CD8-positive, alpha-beta memory T cell (primary cell): ENCODE results near the gene C3orf33. TPM values are rescaled to one million over a fixed set of nuclear protein-coding genes. Genes with fewer than 3 reads are reported as not detected.

Experiments
- CTCF ChIA-PET: fragments of 350-600 bp; sonication (Branson Sonifier 250); formaldehyde crosslinking; loops from one replicate; lab custom pipeline; 2021; ENCODE audit warnings: antibody characterized with exemption; lab: Charles Lee
- POLR2A ChIA-PET: fragments of 350-600 bp; sonication (Branson Sonifier 250); formaldehyde crosslinking; loops from one replicate; lab custom pipeline; 2021; ENCODE audit warnings: antibody characterized with exemption; lab: Charles Lee
- DNase-seq, 5 donors: peaks; one replicate each; pipeline versions ENCODE4 v3.0.0 to v3.0.0-alpha.2; 2020 to 2022; ENCODE audit warnings: mixed read lengths in 1 of 5
- H3K27ac ChIP-seq: one replicate; pipeline ENCODE4 v1.7.0; 2013; ENCODE audit warnings: low read depth, mild to moderate bottlenecking, low read length, moderate library complexity
- H3K27me3 ChIP-seq: 2 replicates; pipeline ENCODE4 v1.7.0; 2013; ENCODE audit warnings: low read length, mild to moderate bottlenecking; ENCODE audit not compliant: insufficient read depth, poor library complexity, severe bottlenecking
- H3K36me3 ChIP-seq: 2 replicates; pipeline ENCODE4 v1.7.0; 2013; ENCODE audit warnings: mild to moderate bottlenecking, low read length, moderate library complexity; ENCODE audit not compliant: insufficient read depth
- H3K4me1 ChIP-seq: 2 replicates; pipeline ENCODE4 v1.7.0; 2013; ENCODE audit warnings: mild to moderate bottlenecking, low read length, moderate library complexity; ENCODE audit not compliant: insufficient read depth
- H3K4me3 ChIP-seq: 2 replicates; pipeline ENCODE4 v1.7.0; 2013; ENCODE audit warnings: mild to moderate bottlenecking, low read length
- H3K9me3 ChIP-seq: 2 replicates; pipeline ENCODE4 v1.7.0; 2013; ENCODE audit warnings: mild to moderate bottlenecking, low read length
- H3K27ac Mint-ChIP-seq, 8 donors: one replicate each; pipeline ENCODE4 v1.8.0; 2020 to 2021; ENCODE audit warnings: mixed read lengths in 8 of 8, mild to moderate bottlenecking in 6 of 8, inconsistent platforms in 3 of 8, moderate library complexity in 3 of 8
- H3K27me3 Mint-ChIP-seq, 2 donors: one replicate each; pipeline ENCODE4 v1.8.0; 2020 to 2021; ENCODE audit warnings: mixed read lengths in 2 of 2, mild to moderate bottlenecking in 1 of 2, moderate library complexity in 1 of 2
- H3K36me3 Mint-ChIP-seq, 3 donors: one replicate each; pipeline ENCODE4 v1.8.0; 2020 to 2021; ENCODE audit warnings: mixed read lengths in 3 of 3, inconsistent platforms in 1 of 3, mild to moderate bottlenecking in 1 of 3
- H3K4me1 Mint-ChIP-seq, 3 donors: one replicate each; pipeline ENCODE4 v1.8.0; 2020 to 2021; ENCODE audit warnings: mixed read lengths in 3 of 3, inconsistent platforms in 1 of 3, mild to moderate bottlenecking in 1 of 3
- H3K4me3 Mint-ChIP-seq, 7 donors: one replicate each; pipeline ENCODE4 v1.8.0; 2020 to 2021; ENCODE audit warnings: mixed read lengths in 7 of 7, mild to moderate bottlenecking in 6 of 7, moderate library complexity in 4 of 7, inconsistent platforms in 2 of 7
- H3K9me3 Mint-ChIP-seq, 5 donors: one replicate each; pipeline ENCODE4 v1.8.0; 2020 to 2022; ENCODE audit warnings: mixed read lengths in 5 of 5, mild to moderate bottlenecking in 3 of 5, moderate library complexity in 2 of 5, inconsistent platforms in 1 of 5
- polyA plus RNA-seq: library from polyadenylated mRNA; unstranded; fragments of 300-500 nt; fragmentation: Illumina TruSeq; gene quantifications from one replicate; pipeline ENCODE4 v1.2.3, GENCODE V29; 2021
- total RNA-seq, 2 experiments: library from RNA; stranded (reverse); gene quantifications; one replicate each; pipeline ENCODE4 v1.2.3, GENCODE V29; 2021

C3orf33 gene
- total and polyA plus RNA-seq, 3 experiments from 2014 or later: 1.8 to 4.9 (median 2.2) TPM

DNA sequence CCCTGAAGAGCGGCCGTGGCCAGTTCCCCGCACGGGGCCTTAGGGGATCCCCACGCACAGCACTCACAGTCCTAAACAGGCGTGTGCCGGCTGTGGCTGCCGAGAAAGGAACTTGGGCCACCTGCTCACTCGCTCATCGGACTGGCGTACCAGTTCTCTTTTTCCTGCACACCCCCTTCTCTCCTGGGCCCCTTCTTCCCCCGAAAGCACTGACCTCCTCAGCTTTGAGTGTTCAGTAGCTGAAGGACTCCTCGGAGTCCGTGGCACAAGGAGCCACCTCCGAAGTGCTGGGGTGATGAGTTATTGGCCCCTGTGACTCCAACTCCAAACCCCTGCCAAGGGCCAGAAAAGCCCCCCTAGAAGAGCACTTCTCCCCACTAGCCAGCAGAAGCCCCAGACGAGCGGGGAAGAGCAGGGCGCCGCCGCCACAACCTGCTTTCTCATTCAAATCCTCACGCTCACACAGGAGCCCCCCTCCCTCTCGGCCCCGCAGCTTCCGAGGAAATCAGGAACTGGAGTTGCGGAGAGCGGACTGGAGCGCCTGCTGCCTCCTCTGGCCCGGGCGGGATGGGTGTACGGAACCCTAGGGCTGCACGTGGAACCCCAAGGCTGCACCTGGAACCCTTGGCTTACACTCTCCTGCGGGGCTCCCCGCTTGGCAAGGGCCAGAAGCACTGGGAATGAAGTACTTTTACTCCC is 61.3 kb downstream of the C3orf33 start, which contains the start of gene PLCH1:
PLCH1 (minus strand) TSS at position 446 of the 699 bp plus-strand sequence. CDS start 40,847 bp downstream, outside the sequence.
- peaks cover 42 to 43% of the 10 kb centered on the region in 2 donors for H3K27me3 Mint-ChIP-seq
- peak; percentile 5 to 58 (median 30) for DNase-seq
- Histone ChIP-seq H3K4me1 (peaks cover 15% of the 10 kb centered on the region), H3K36me3 (no peaks in the 10 kb centered on the region), H3K4me3 (peak within 1 kb of the TSS; percentile 59), H3K27me3 (peaks cover 17% of the 10 kb centered on the region), H3K9me3 (no peaks in the 10 kb centered on the region), H3K27ac (no peak within 1 kb of the TSS)
- POLR2A ChIA-PET: no interaction called here
- no peaks in the 10 kb centered on the region for H3K9me3 Mint-ChIP-seq
- peaks cover 0 to 1% (median 0%) of the 10 kb centered on the region in 3 donors for H3K36me3 Mint-ChIP-seq
- H3K27ac Mint-ChIP-seq: peak within 1 kb of the TSS in 7 of 8 donors; percentile 5 to 94 (median 46)
- peak within 1 kb of the TSS; percentile 87 to 92 (median 88) for H3K4me3 Mint-ChIP-seq
- H3K4me1 Mint-ChIP-seq: peaks cover 16 to 32% (median 18%) of the 10 kb centered on the region in 3 donors
- CTCF ChIA-PET: no interaction called here

DNA sequence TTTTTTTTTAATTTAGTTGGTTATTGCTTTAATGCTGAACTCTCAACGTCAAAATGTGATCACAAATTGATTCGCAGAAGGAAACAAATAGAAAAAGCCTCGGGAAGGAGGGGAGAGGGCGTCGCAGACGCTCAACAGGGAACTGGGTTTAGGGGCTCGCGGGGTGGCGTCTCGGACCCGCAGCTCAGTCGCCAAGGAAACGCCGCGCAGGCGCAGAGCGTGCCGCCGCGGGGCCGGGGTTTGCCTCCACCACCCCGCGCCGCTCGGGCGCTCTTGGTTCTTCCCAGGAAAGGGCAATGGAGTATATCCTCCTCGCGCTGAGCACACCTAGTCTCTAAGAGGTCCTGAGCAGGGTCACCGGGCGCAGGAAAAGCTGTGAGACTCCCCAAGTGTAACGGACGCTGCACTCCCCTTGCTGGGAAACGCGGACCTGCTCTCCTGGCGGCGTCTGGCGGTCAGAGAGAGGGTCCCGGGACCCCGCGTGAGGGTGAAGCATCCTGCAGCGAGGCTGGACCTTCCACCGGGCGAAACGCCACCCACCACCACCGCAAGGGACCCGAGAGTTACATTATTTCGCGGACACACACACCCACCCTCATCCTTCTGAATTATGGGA is 62.0 kb downstream of the C3orf33 start:
- peaks cover 42 to 49% of the 10 kb centered on the region in 2 donors for H3K27me3 Mint-ChIP-seq

DNA sequence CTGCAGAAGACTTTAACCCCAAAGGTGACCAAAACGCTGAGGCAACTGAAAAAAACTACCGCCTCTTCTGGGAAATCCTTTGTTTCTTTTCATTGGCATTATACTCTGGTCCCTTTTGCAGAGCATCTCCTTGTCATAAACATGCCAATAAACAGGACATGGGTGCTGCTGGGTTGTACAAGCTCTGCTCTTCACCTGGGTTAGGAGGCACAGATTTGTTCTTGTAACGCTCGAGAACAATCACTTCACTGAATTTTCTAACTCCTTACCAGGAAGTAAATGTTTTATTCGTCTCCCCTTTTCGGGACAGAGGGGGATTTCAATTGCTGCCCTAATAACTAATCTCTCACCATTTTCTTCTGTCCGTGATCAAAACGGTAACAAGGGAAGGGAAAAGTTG is 62.5 kb downstream of the C3orf33 start:
- H3K27ac ChIP-seq: no peak overlapping the region
- Mint-ChIP-seq H3K4me3 (peak overlapping the region; percentile 87 to 92 (median 88)), H3K36me3 (peaks cover 0 to 1% (median 0%) of the 10 kb centered on the region in 3 donors), H3K27ac (peak overlapping the region in 3 of 8 donors; percentile 52 to 90 (median 72)), H3K9me3 (no peaks in the 10 kb centered on the region), H3K27me3 (peaks cover 42 to 53% of the 10 kb centered on the region in 2 donors), H3K4me1 (peaks cover 16 to 35% (median 18%) of the 10 kb centered on the region in 3 donors)
- H3K36me3 ChIP-seq: no peaks in the 10 kb centered on the region
- H3K9me3 ChIP-seq: no peaks in the 10 kb centered on the region
- H3K4me1 ChIP-seq: peaks cover 15% of the 10 kb centered on the region
- DNase-seq: no peak
- POLR2A ChIA-PET: no interaction called here
- H3K4me3 ChIP-seq: peak overlapping the region; percentile 59
- CTCF ChIA-PET: interaction anchor here (1.6 kb wide), 1 partner anchor 62 kb away, joined by 4 read pairs; the partner anchor contains the start of gene C3orf33
- H3K27me3 ChIP-seq: peaks cover 17% of the 10 kb centered on the region

More for the DNA sequence above, 62.0 kb downstream of the C3orf33 start:
- peak in 3 of 5 donors; percentile 3 to 48 (median 21) for DNase-seq
- no peaks in the 10 kb centered on the region for H3K9me3 Mint-ChIP-seq
- peak overlapping the region; percentile 87 to 92 (median 88) for H3K4me3 Mint-ChIP-seq
- Histone ChIP-seq H3K27me3 (peaks cover 17% of the 10 kb centered on the region), H3K4me3 (peak overlapping the region; percentile 59), H3K4me1 (peaks cover 15% of the 10 kb centered on the region), H3K27ac (no peak overlapping the region), H3K9me3 (no peaks in the 10 kb centered on the region), H3K36me3 (no peaks in the 10 kb centered on the region)
- peak overlapping the region in 6 of 8 donors; percentile 15 to 90 (median 34) for H3K27ac Mint-ChIP-seq
- ChIA-PET POLR2A (no interaction called here), CTCF (no interaction called here)
- peaks cover 16 to 34% (median 18%) of the 10 kb centered on the region in 3 donors for H3K4me1 Mint-ChIP-seq
- peaks cover 0 to 1% (median 0%) of the 10 kb centered on the region in 3 donors for H3K36me3 Mint-ChIP-seq

DNA sequence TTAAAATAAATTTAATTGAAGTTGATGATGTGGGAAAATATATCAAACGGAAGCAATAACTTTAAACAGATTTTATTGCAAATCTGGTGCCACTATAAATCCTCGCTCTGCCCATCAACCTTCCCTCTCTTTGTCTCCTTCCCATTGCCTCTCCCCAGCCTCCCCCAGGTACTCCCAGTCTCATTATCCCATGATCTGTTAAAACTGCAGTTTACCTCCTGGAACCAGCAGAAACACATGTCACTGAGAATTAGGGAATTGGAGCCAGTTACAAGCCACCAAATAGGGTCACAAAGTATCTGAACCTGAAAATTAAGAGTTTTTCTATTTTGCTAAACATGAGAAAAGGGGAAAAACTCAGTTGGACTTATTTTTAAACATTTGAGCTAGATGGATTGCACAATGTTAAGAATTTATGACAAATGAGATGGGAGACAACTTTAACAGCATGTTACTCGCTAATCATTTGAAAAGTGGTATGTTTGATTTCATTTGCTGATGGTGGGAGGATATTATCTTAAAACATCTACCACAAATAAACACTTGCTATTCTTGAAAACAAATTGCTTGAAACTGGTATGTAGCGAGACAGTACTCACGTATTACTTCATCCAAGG is 63.6 kb downstream of the C3orf33 start:
- Histone ChIP-seq H3K9me3 (no peaks in the 10 kb centered on the region), H3K4me3 (no peak overlapping the region), H3K4me1 (peaks cover 15% of the 10 kb centered on the region), H3K27ac (no peak overlapping the region), H3K27me3 (peaks cover 17% of the 10 kb centered on the region), H3K36me3 (no peaks in the 10 kb centered on the region)
- H3K27me3 Mint-ChIP-seq: peaks cover 42 to 62% of the 10 kb centered on the region in 2 donors
- CTCF ChIA-PET: interaction anchor here (1.6 kb wide), 1 partner anchor 63 kb away, joined by 4 read pairs; the partner anchor contains the start of gene C3orf33
- H3K36me3 Mint-ChIP-seq: peaks cover 0 to 1% (median 0%) of the 10 kb centered on the region in 3 donors
- H3K27ac Mint-ChIP-seq: no peak overlapping the region
- no peaks in the 10 kb centered on the region for H3K9me3 Mint-ChIP-seq
- POLR2A ChIA-PET: no interaction called here
- no peak for DNase-seq
- H3K4me1 Mint-ChIP-seq: peaks cover 16 to 35% (median 18%) of the 10 kb centered on the region in 3 donors
- H3K4me3 Mint-ChIP-seq: peak overlapping the region in 5 of 7 donors; percentile 23 to 89 (median 52)

DNA sequence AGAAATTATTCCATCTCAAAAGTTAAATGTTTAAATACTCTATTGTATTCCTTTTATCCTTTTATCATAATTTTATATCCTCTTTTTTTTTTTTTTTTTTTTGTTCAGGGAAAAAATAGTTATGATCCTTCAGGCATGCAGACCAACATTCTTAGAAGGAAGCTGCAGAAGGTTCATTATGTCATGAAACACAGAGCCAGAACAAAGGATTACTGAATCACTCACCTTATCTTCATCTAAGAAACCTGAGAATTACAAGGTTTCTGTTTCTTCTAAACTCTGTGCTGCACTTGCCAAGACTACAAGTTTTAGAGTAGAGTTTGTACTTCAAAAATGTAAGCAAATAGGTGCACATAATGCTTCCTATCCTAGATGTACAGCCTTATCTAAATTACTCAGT is 64.5 kb downstream of the C3orf33 start:
- H3K4me1 Mint-ChIP-seq: peaks cover 16 to 35% (median 18%) of the 10 kb centered on the region in 3 donors
- Histone ChIP-seq H3K27me3 (peaks cover 17% of the 10 kb centered on the region), H3K9me3 (no peaks in the 10 kb centered on the region), H3K36me3 (no peaks in the 10 kb centered on the region), H3K27ac (no peak overlapping the region), H3K4me1 (peaks cover 15% of the 10 kb centered on the region), H3K4me3 (no peak overlapping the region)
- no peak overlapping the region for H3K27ac Mint-ChIP-seq
- DNase-seq: no peak
- no peak overlapping the region for H3K4me3 Mint-ChIP-seq
- CTCF ChIA-PET: no interaction called here
- POLR2A ChIA-PET: no interaction called here
- peaks cover 37 to 65% of the 10 kb centered on the region in 2 donors for H3K27me3 Mint-ChIP-seq
- no peaks in the 10 kb centered on the region for H3K9me3 Mint-ChIP-seq
- peaks cover 0 to 1% (median 0%) of the 10 kb centered on the region in 3 donors for H3K36me3 Mint-ChIP-seq

DNA sequence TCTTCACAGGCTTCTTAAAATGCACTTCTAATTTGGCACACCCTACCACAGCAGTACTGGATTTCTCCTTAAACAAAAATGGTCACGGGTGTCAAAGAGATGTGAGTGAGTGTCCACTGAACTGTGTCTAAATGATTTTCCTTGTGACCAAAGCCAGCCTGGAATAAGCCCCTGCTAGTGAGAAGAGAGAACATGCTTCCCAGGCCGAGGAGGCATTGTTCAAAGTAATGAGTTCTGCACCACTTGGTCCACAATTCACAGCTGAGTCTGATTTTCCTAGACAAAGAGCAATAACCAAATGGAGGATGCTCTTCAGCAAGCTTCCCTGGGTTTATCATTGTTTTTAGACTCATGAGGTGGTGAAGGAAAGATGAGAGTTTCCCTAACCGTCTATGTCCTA is 65.0 kb downstream of the C3orf33 start:
- H3K27me3 ChIP-seq: peaks cover 17% of the 10 kb centered on the region
- no peak for DNase-seq
- H3K4me3 Mint-ChIP-seq: no peak overlapping the region
- H3K4me3 ChIP-seq: no peak overlapping the region
- no peaks in the 10 kb centered on the region for H3K9me3 ChIP-seq
- H3K4me1 ChIP-seq: peaks cover 15% of the 10 kb centered on the region
- H3K27ac ChIP-seq: no peak overlapping the region
- peaks cover 34 to 69% of the 10 kb centered on the region in 2 donors for H3K27me3 Mint-ChIP-seq
- ChIA-PET POLR2A (no interaction called here), CTCF (no interaction called here)
- no peaks in the 10 kb centered on the region for H3K9me3 Mint-ChIP-seq
- H3K27ac Mint-ChIP-seq: no peak overlapping the region
- no peaks in the 10 kb centered on the region for H3K36me3 ChIP-seq
- H3K4me1 Mint-ChIP-seq: peaks cover 16 to 35% (median 18%) of the 10 kb centered on the region in 3 donors
- H3K36me3 Mint-ChIP-seq: peaks cover 0 to 1% (median 0%) of the 10 kb centered on the region in 3 donors

DNA sequence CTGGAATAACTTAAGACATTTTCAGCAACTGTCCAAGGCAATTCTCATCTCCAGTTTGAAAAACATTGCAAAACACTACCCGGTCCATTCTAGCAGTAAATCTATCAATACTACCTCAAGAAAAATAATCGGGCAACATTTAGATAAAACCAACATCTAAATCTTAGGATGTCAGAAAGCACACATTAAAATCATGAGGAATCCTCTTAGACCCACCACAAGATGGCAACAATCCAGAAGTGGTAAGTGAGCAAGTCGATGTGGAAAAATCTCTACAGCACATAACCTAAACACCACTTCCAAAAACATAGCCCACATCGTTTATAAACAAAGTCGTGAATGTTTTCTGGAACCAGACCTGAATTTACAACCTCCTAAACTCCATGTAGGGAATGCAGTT is 66.9 kb downstream of the C3orf33 start:
- H3K9me3 Mint-ChIP-seq: no peaks in the 10 kb centered on the region
- Histone ChIP-seq H3K4me1 (peaks cover 7% of the 10 kb centered on the region), H3K36me3 (no peaks in the 10 kb centered on the region), H3K27me3 (peaks cover 12% of the 10 kb centered on the region), H3K9me3 (no peaks in the 10 kb centered on the region), H3K27ac (no peak overlapping the region), H3K4me3 (no peak overlapping the region)
- ChIA-PET POLR2A (no interaction called here), CTCF (interaction anchor here (1.2 kb wide), 1 partner anchor 67 kb away, joined by 3 read pairs; the partner anchor contains the start of gene C3orf33)
- H3K4me3 Mint-ChIP-seq: no peak overlapping the region
- DNase-seq: no peak
- peaks cover 20 to 63% of the 10 kb centered on the region in 2 donors for H3K27me3 Mint-ChIP-seq
- H3K4me1 Mint-ChIP-seq: peaks cover 5 to 18% (median 7%) of the 10 kb centered on the region in 3 donors
- H3K36me3 Mint-ChIP-seq: peaks cover 0 to 1% (median 0%) of the 10 kb centered on the region in 3 donors
- no peak overlapping the region for H3K27ac Mint-ChIP-seq
